Colonic mucosa (tissue), 4 donors: ENCODE measurements around the gene CD83. TPM values are rescaled to one million over a fixed set of nuclear protein-coding genes. Genes with fewer than 3 reads are reported as not detected.

Experiments
- DNase-seq: peaks from one replicate; pipeline ENCODE4 v3.0.0-alpha.2; 2020
- H3K27ac ChIP-seq: fragments of 200-600 bp; one replicate; pipeline ENCODE4 v1.8.0; 2021
- H3K27me3 ChIP-seq: fragments of 200-600 bp; one replicate; pipeline ENCODE4 v1.8.0; 2021
- H3K36me3 ChIP-seq: fragments of 200-600 bp; one replicate; pipeline ENCODE4 v1.8.0; 2021
- H3K4me1 ChIP-seq: fragments of 200-600 bp; one replicate; pipeline ENCODE4 v1.8.0; 2021; ENCODE audit warnings: mild to moderate bottlenecking
- H3K4me3 ChIP-seq: fragments of 200-600 bp; one replicate; pipeline ENCODE4 v1.8.0; 2021
- H3K9ac ChIP-seq, 2 donors: one replicate each; pipeline ENCODE4 v1.7.0; 2013; ENCODE audit warnings: control low read depth in 2 of 2, low read depth in 2 of 2, low read length in 2 of 2
- H3K9me3 ChIP-seq: fragments of 200-600 bp; one replicate; pipeline ENCODE4 v1.8.0; 2021
- intact Hi-C: fragments of 100-400 bp; cut with DNase I; formaldehyde crosslinking; loops from one replicate; pipeline ENCODE4 v1.14.1; 2022
- total RNA-seq, 2 donors: library from RNA; stranded (reverse); fragmentation: NEBNext Ultra II Directional in 1 of 2; extraction: Animal tissue kit (Norgen Biotek cat#: 25700) in 1 of 2; gene quantifications; one replicate each; pipeline ENCODE4 v1.2.1, GENCODE V29; 2021
- TF ChIP-seq, protein P1 (sequence below): fragments of 200-600 bp; IDR thresholded peaks from one replicate; pipeline ENCODE4 v1.8.0; 2022; ENCODE audit warnings: antibody characterized with exemption, mild to moderate bottlenecking
- donor health status: healthy.
- donor health status: DM: no; HTN: no; CAD: no.
- donor health status: DM: no; HTN: no; CAD: no.

Gene CD83
- total RNA-seq, 2 donors from 2014 or later, result 2.8 TPM

- H3K9ac ChIP-seq, result no peak overlapping the region
- DNase-seq, result no peak
- H3K4me1 ChIP-seq, result no peaks in the 10 kb centered on the region
- no peak overlapping the region for H3K27ac ChIP-seq
- intact Hi-C loops, result no loop called here
- no peaks in the 10 kb centered on the region for H3K27me3 ChIP-seq
- H3K9me3 ChIP-seq, result no peaks in the 10 kb centered on the region
- H3K4me3 ChIP-seq, result no peak overlapping the region
- TF ChIP-seq, protein P1, sequence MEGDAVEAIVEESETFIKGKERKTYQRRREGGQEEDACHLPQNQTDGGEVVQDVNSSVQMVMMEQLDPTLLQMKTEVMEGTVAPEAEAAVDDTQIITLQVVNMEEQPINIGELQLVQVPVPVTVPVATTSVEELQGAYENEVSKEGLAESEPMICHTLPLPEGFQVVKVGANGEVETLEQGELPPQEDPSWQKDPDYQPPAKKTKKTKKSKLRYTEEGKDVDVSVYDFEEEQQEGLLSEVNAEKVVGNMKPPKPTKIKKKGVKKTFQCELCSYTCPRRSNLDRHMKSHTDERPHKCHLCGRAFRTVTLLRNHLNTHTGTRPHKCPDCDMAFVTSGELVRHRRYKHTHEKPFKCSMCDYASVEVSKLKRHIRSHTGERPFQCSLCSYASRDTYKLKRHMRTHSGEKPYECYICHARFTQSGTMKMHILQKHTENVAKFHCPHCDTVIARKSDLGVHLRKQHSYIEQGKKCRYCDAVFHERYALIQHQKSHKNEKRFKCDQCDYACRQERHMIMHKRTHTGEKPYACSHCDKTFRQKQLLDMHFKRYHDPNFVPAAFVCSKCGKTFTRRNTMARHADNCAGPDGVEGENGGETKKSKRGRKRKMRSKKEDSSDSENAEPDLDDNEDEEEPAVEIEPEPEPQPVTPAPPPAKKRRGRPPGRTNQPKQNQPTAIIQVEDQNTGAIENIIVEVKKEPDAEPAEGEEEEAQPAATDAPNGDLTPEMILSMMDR, result no peak
- no peaks in the 10 kb centered on the region for H3K36me3 ChIP-seq
Measured at GRCh38 chr6:14081126-14081525, 36.4 kb upstream of the CD83 start.

DNA sequence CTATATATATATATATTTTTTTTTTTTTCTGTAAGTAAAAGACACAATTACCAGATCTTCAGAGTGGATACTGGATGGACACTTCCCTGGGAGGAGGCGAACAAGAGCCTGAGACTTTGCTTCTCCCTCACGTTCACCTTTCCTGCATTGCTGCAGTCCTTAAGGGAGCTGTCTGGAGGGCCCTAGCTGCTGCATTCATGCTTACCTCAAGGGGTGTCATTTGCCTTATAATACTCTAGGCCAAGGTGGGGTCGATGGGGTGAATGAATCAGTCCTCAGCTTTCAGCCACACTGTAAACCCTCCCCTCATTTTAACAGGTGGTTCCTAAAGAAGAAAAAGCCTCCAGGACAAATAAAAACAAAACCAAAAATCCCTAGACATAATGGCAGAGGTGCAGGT lies 34.8 kb upstream of the CD83 start:
- Histone ChIP-seq H3K9ac (no peak overlapping the region), H3K27me3 (no peaks in the 10 kb centered on the region), H3K4me1 (no peaks in the 10 kb centered on the region), H3K36me3 (no peaks in the 10 kb centered on the region), H3K9me3 (no peaks in the 10 kb centered on the region), H3K27ac (no peak overlapping the region), H3K4me3 (no peak overlapping the region)
- intact Hi-C loops, result no loop called here
- TF ChIP-seq, protein P1, result no peak
- DNase-seq, result no peak

DNA sequence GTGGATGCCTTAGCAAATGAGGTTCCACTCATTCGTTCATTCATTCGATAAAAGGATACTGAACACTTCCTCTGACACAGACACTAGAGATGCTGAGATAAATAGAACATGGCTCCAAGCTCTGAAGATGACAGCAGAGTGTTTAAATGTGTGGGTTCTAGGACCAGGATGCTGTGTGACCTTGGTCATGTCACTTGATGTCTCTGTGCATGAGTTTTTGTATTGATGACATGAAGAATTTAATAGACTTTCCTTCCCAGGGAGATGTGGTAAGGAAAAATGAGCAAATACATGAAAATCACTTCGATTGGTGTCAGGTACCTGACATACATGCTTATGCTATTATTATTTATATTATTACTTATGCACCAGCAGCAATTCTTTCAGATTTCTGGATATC lies 34.3 kb upstream of the CD83 start:
- no peak for DNase-seq
- H3K27ac ChIP-seq, result no peak overlapping the region
- no peak overlapping the region for H3K4me3 ChIP-seq
- TF ChIP-seq, protein P1, result no peak
- no peaks in the 10 kb centered on the region for H3K27me3 ChIP-seq
- H3K9me3 ChIP-seq, result no peaks in the 10 kb centered on the region
- H3K9ac ChIP-seq, result no peak overlapping the region
- no peaks in the 10 kb centered on the region for H3K36me3 ChIP-seq
- intact Hi-C loops, result no loop called here
- no peaks in the 10 kb centered on the region for H3K4me1 ChIP-seq

DNA sequence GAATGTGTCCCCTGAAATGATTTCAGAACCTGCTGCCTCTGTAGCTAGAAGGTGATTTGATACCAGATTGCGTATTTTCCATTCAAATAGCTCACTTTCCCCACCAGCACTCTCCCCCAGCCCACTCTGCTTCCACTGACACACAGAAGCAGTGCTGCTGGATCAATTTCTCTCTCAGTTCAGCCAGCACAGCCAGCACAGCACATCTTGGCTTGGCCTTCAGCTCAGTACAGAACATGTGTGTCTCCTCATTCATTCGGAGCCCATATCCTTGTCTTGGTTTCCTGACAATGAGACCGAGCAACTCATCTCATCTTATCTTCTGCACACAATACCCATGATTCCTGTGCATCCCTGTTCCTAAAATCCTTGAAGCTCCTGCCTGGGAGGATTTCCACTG lies 33.8 kb upstream of the CD83 start:
- Histone ChIP-seq H3K9me3 (no peaks in the 10 kb centered on the region), H3K4me1 (no peaks in the 10 kb centered on the region), H3K9ac (no peak overlapping the region), H3K27ac (no peak overlapping the region), H3K36me3 (no peaks in the 10 kb centered on the region), H3K4me3 (no peak overlapping the region), H3K27me3 (no peaks in the 10 kb centered on the region)
- no peak for DNase-seq
- intact Hi-C loops, result no loop called here
- TF ChIP-seq, protein P1, result no peak

GRCh38 chr6:14084388-14084787 lies 33.2 kb upstream of the CD83 start:
- Histone ChIP-seq H3K4me3 (no peak overlapping the region), H3K9ac (no peak overlapping the region), H3K9me3 (no peaks in the 10 kb centered on the region), H3K27ac (no peak overlapping the region), H3K36me3 (no peaks in the 10 kb centered on the region), H3K4me1 (no peaks in the 10 kb centered on the region), H3K27me3 (no peaks in the 10 kb centered on the region)
- TF ChIP-seq, protein P1, result no peak
- no peak for DNase-seq
- intact Hi-C loops, result no loop called here
